AG09319 (cell line): ENCODE data around the gene PHACTR3.

ENCODE experiments used
- DNase-seq: peaks from one replicate; pipeline ENCODE4 v3.0.0-alpha.2; 2010; ENCODE audit warnings: low read depth; ENCODE audit errors: extremely low read depth
- CTCF ChIP-seq: IDR thresholded peaks from 2 replicates; pipeline ENCODE4 v1.5.1; 2011; ENCODE audit warnings: low read depth, mild to moderate bottlenecking, inconsistent platforms, low read length, moderate library complexity

Gene PHACTR3

GRCh38 chr20:59643615-59644061 is 39.3 kb downstream of the PHACTR3 start:
- no peak for DNase-seq
- no peak for TF ChIP-seq CTCF

- no peak for TF ChIP-seq CTCF
- no peak for DNase-seq
Measured at GRCh38 chr20:59644371-59644939, 40.1 kb downstream of the PHACTR3 start.

GRCh38 chr20:59645271-59645670 is 40.9 kb downstream of the PHACTR3 start:
- no peak for TF ChIP-seq CTCF
- DNase-seq = no peak

- TF ChIP-seq CTCF = no peak
- no peak for DNase-seq
Measured at GRCh38 chr20:59645761-59646171, 41.4 kb downstream of the PHACTR3 start.

- TF ChIP-seq CTCF = no peak
- no peak for DNase-seq
Measured at GRCh38 chr20:59646487-59646886, 42.1 kb downstream of the PHACTR3 start.

GRCh38 chr20:59647271-59647670 is 42.9 kb downstream of the PHACTR3 start:
- no peak for TF ChIP-seq CTCF
- no peak for DNase-seq

GRCh38 chr20:59648466-59649070 is 44.2 kb downstream of the PHACTR3 start:
- no peak for TF ChIP-seq CTCF
- DNase-seq = no peak
